HL-60 (cell line): ENCODE data around the gene CHN1.
A peak's percentile ranks its signal among the peaks of the same experiment; 100 is the strongest.

ENCODE experiments used
- DNase-seq, 2 experiments: peaks; one replicate each; pipeline ENCODE4 v3.0.0-alpha.2; 2010 to 2020; ENCODE audit warnings: low read depth in 1 of 2, low spot score in 1 of 2
- H3K27ac ChIP-seq: fragments of 250-450 bp; sonication (Bioruptor Pico); replicated peaks from 2 replicates; pipeline ENCODE4 v1.5.1; 2020; ENCODE audit warnings: mild to moderate bottlenecking, moderate library complexity
- H3K27me3 ChIP-seq: fragments of 250-450 bp; sonication (Bioruptor Pico); 2 replicates; pipeline ENCODE4 v1.5.1; 2021; ENCODE audit warnings: mild to moderate bottlenecking, moderate library complexity; ENCODE audit not compliant: insufficient read depth, poor library complexity, severe bottlenecking
- H3K4me3 ChIP-seq: replicated peaks from 2 replicates; pipeline ENCODE4 v1.5.1; 2011; ENCODE audit warnings: mild to moderate bottlenecking, control low read depth, low read length; ENCODE audit not compliant: insufficient read depth
- CTCF ChIP-seq: IDR thresholded peaks from one replicate; pipeline ENCODE4 v1.5.1; 2011; ENCODE audit warnings: low read length, control low read depth, inconsistent platforms; ENCODE audit not compliant: insufficient read depth
- GABPA ChIP-seq: IDR thresholded peaks from 2 replicates; pipeline ENCODE4 v1.6.1; 2012; ENCODE audit warnings: low read depth
- POLR2AphosphoS5 ChIP-seq: IDR thresholded peaks from 2 replicates; pipeline ENCODE4 v1.6.1; 2012; ENCODE audit warnings: low read depth
- REST ChIP-seq: IDR thresholded peaks from 2 replicates; pipeline ENCODE4 v1.6.1; 2012; ENCODE audit warnings: low read depth; ENCODE audit not compliant: insufficient replicate concordance
- SPI1 ChIP-seq: IDR thresholded peaks from 2 replicates; pipeline ENCODE4 v1.6.1; 2012; ENCODE audit warnings: low read depth, mild to moderate bottlenecking, borderline replicate concordance

CHN1 gene

GRCh38 chr2:174981331-174981730 is 23.9 kb downstream of the CHN1 start:
- Histone ChIP-seq H3K27me3 (peaks cover 9% of the 10 kb centered on the region), H3K4me3 (no peak overlapping the region), H3K27ac (no peak overlapping the region)
- DNase-seq = no peak
- no peak for TF ChIP-seq REST
- TF ChIP-seq CTCF = no peak
- no peak for TF ChIP-seq SPI1

- TF ChIP-seq REST (no peak), SPI1 (no peak), POLR2AphosphoS5 (no peak)
Measured at GRCh38 chr2:174979996-174980395, 25.2 kb downstream of the CHN1 start.

GRCh38 chr2:174977364-174977763 is 27.8 kb downstream of the CHN1 start:
- Histone ChIP-seq H3K4me3 (no peak overlapping the region), H3K27ac (no peak overlapping the region), H3K27me3 (peaks cover 7% of the 10 kb centered on the region)
- DNase-seq = peak in 1 of 2 experiments; percentile 13
- no peak for TF ChIP-seq CTCF
- no peak for TF ChIP-seq REST
- no peak for TF ChIP-seq POLR2AphosphoS5
- TF ChIP-seq GABPA = no peak
- TF ChIP-seq SPI1 = no peak

More at GRCh38 chr2:174979996-174980395, 25.2 kb downstream of the CHN1 start:
- no peak for DNase-seq
- no peak overlapping the region for H3K4me3 ChIP-seq
- no peak overlapping the region for H3K27ac ChIP-seq
- peaks cover 9% of the 10 kb centered on the region for H3K27me3 ChIP-seq

GRCh38 chr2:174974131-174974530 is 31.1 kb downstream of the CHN1 start:
- Histone ChIP-seq H3K27ac (no peak overlapping the region), H3K27me3 (peaks cover 16% of the 10 kb centered on the region), H3K4me3 (no peak overlapping the region)
- TF ChIP-seq SPI1 (no peak), POLR2AphosphoS5 (no peak), REST (no peak), GABPA (no peak), CTCF (no peak)
- DNase-seq = no peak
